NCI-H2196 (cell line): ENCODE results near the gene ZNF30.
"Not testable (repeated sequence)": the region's sequence is repeated elsewhere in the genome, so short reads cannot be mapped to it uniquely, and the experiment has no call there.

Experiments used
- DNase-seq: peaks from one replicate; lab custom pipeline; 2025; ENCODE audit not compliant: unreplicated experiment; lab: John Stamatoyannopoulos, UW

The ZNF30 gene

DNA sequence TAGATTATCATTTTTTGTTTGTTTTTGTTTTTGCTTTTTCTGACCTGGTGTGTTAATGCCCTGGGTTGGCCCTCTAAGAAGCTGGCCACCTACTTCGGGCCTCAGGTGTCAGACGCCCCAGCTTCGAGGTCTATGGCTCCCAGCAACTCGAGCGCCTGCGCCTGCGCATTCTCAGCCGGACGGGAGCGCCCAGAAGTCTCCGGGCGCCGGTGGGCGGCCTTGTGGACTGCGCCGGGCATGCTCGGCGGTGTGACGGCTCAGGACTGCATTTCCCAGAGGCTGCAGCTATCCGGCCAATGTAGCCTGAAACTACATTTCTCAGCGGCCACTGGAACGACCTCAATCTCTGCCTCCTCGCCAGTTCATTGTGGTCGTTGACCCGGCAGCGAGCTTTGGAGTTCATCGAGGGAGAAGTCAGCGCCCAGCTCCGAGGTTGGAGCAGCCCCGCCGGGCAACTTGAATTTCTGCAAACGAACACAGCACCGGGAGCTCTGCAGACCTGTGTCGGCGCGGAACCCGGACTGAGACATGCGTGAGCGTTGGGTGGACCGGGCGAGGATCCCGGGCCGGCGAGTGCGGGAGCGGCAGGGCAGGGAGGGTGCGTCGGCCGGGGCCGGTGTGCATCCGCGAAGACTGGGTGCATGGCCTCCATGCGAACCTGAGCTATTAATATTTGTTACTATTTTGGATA, at the start of gene ZNF30:
ZNF30 (plus strand) TSS at position 219 of the 691 bp plus-strand sequence. CDS start 3,045 bp downstream, outside the sequence.
- peak; percentile 90 for DNase-seq

DNA sequence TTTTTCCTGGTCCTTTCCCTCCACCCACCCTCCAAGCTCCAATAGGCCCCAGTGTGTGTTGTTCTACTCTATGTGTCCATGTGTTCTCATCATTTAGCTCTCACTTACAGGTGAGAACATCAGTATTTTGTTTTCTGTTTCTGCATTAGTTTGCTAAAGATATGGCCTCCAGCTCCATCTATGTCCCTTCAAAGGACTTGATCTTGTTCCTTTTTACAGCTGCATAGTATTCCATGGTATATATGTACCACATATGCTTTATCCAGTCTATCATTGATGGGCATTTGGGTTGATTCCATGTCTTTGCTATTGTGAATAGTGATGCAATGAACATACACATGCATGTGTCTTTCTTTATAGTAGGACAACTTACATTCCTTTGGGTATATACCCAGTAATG, 47.1 kb upstream of the ZNF30 start:
- DNase-seq = no peak

DNA sequence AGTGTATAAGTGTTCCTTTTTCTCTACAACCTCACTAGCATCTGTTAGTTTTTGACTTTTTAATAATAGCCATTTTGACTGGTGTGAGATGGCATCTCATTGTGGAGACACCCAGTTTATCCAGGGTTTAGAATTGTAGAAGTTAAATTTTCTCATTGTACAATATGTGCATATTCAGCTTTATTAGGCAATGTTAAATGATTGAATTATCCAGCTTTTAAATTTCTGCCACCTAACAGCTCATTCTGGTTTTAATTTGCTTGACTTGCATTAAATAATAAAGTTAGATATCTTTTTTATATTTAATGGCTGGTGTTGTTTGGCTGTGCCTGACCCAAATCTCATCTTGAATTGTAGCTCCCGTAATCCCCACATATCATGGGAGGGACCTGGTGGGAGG, 46.7 kb upstream of the ZNF30 start:
- no peak for DNase-seq

DNA sequence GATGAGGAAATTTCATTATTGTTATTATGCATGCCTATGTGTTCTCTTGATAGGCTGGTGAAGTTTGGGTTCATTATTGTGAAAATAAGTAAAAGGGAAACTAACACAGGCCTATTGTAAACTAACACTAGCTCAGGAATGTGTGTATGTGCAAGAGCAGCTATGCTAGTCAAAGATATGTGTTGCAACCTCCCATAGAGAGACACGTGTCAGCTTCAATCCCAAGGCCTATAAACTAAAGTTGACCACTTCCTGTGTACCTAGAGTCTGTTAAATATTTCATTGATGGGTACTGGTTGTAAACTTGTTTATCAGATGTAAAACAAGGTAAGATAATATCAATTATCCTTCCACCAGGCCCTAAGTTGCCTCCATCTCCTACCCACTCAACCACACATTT, 44.7 kb upstream of the ZNF30 start:
- DNase-seq = no peak

DNA sequence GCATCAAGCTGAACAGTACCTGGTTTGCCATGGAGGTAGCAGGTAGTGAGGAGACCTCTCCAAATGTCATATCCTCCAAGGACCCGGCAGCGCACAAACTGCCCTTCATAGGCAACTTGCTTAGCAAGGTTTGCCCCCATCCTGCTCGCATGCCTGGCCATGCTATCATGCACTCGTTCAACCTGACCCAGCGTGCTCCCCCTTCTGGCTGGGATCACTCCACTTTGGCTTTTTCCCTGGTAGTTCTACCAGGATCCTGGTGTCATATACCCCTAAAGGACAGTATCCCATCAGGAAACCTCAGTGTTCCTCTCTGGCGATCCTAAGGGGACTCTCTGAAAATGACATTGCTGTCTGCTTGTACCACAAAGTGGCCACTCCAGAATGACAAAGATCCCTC, 38.6 kb upstream of the ZNF30 start:
- no peak for DNase-seq

DNA sequence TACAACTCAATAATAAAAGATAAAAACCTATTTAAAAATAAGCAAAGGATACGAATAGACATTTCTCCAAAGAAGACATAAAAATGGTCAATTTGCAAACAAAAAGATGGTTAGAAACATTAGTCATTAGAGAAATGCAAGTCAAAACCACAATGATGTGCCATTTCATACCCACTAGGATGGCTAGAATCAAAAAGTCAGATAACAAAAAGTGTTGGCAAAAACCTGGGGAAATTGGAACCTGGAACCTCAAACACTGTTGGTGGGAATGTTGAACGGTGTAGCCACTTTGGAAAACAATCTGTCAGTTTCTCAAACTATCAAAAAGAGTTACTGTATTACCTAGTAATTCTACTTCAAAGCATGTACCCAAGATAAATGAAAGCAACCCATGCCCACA, 26.5 kb upstream of the ZNF30 start:
- DNase-seq = no peak

DNA sequence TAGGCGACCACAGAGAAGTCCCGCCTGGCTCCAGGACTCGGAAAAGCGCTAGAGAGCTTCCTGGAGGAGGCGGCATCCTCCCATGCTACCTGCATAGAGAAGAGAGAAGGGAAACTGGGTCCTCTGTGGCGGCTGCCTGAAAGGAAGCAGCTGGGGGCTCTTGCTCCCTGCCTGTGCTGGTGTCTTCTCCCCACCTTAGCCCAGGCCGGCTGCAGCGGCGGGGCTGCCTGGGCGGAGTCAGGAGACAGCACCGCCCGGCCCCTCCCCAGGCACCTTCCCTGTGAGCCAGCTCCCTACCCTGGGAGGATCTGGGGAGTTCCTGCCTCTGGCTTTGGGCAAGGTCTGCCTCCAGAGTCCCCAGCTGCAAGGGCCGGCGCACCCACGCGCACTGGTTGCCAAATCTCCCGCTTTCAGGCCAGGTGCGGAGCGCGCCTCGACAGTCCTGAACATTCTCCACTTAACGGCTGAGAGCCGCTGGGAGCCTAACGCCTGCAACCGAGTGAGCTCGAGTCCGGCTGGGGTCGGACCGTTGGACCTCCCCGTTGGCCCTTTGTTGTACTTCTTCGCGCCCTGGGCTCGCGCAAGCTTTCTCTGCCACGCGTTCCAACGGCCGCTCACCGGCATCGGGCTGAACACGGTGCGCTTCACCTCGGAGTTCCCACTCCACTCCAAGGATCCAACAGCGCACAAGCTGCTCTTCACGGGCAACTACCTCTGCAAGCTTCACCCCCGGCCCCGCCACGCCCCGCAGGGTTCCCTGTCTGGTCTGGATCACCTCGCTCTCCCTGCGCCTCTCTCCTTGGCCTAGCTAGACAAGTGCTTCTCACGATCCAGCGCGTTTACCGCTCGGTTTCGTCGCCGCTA, 21.8 kb upstream of the ZNF30 start:
- no peak for DNase-seq

DNA sequence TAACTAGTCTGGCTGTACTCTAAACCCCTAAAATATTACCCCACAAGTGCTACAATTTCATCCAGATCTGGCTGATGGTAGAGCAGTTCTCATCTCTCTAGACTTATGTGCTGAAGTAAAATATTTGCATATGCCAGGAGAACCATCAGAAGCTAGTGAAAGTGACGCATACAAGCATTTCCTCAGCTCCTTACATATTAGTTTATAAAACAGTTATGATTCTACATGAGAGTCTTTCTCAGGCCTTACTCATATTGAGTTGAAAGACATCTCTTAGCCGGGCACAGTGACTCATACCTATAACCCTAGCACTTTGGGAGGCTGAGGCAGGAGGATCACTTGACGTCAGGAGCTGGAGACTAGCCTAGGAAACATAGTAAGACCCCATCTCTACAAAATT, 15.9 kb upstream of the ZNF30 start:
- DNase-seq = no peak

DNA sequence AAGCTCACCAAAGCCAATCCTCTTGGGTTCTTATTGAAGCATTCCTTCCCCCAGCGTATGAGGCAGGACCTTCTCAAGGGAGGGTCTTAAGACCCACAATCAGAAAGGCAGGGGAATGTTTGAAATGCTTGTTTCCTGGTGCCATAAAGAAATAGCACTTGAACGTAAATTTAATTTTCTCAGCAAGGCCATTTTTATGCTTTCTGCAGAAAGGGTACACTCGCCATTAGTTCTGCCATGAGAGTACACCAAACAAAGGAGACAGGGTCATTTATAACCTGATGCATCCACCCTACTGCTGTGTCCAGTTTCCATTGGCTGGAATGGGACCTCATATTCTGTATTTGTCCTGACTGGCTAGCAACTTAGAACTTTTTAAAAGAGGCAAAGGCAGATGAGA, 9.6 kb upstream of the ZNF30 start:
- DNase-seq = not testable (repeated sequence)

DNA sequence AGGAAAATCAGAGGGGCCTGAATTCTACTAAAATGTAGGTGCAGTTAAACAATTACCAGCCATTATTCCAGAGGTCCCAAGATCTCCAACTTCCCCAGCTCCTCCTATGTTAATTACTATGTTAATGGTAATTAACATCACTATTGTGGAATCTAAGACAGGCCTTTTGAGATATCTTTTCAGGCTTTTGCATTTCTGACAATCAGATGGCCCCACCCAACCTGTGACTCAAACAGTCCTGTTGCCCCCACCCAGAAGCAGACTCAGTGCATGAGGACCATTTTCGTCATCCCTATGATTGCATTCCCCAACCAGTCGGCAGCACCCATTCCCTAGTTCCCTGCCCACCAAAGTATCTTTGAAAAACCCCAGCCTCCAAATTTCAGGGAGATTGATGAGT, 8.5 kb upstream of the ZNF30 start:
- DNase-seq = no peak

DNA sequence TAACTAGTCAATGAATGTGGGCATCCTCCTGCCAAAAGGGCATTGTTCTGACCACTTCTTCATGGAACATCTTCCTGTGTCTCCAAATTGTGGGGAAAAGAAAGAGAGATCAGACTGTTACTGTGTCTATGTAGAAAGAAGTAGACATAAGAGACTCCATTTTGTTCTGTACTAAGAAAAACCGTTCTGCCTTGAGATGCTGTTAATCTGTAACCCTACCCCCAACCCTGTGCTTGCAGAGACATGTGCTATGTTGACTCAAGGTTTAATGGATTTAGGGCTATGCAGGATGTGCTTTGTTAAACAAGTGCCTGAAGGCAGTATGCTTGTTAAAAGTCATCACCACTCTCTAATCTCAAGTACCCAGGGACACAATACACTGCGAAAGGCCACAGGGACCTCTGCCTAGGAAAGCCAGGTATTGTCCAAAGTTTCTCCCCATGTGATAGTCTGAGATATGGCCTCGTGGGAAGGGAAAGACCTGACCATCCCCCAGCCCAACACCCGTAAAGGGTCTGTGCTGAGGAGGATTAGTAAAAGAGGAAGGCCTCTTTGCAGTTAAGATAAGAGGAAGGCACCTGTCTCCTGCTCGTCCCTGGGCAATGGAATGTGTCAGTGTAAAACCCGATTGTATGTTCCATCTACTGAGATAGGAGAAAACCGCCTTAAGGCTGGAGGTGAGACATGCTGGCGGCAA, 6.5 kb upstream of the ZNF30 start:
- DNase-seq = not testable (repeated sequence)

DNA sequence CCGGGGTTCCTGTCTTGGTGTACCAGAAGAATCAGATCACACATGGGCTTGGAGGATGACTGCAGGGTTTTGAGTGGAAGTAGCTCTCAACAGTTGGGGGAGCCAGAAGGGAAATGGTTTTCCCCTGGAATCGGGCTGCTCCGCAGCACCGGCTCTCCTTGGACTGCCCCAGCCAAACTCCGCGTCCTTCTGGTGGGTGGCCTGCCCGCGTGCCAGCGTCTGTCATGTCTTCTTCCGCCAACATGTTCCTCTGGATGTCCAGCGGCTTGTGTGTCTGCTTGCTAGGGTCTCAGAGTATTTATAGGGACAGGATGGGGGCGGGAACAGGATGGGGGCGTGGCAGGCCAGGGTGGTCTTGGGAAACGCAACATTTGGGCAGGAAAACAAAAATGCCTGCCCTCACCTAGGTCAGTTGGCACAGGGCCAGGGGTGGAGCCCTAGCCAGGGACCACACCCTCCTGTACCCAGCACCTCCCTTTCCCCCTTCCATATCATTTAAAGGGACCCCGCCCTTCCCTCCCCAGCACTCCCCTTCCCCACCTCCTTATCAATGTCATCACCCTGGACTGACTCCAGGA, 1.3 kb upstream of the ZNF30 start:
- no peak for DNase-seq

DNA sequence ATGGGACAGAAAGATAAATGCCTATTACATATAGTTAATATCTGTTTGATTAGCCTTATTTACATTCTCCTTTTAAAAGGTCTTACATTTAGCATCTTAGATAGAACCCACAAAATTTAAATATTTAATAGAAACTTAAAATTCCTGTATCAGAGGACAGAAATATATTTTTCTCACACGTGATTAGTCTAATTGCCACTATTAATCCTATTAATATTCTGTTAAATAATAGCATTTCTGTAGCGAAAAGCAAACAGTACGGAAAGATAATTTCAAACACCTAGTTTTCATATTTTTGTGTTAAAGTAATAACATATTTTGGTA, 380 bp upstream of the ZNF30 start:
- no peak for DNase-seq

DNA sequence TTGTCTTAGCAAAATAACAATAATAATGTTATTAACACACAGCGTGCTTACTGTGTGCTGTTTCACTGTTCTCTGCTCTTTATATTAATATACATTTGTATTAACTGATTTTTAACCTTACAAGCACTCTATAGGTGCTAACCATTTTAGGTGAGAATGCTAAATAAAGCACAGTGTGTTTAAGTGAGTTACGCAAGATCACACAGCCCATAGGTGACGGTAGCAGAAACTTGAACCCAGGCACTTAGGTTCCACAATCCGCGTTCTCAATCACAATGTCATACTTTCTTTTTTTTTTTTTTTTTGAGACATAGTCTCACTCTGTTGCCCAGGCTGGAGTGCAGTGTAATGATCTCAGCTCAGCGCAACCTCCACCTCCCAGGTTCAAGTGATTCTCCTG, 5.8 kb downstream of the ZNF30 start:
- no peak for DNase-seq

DNA sequence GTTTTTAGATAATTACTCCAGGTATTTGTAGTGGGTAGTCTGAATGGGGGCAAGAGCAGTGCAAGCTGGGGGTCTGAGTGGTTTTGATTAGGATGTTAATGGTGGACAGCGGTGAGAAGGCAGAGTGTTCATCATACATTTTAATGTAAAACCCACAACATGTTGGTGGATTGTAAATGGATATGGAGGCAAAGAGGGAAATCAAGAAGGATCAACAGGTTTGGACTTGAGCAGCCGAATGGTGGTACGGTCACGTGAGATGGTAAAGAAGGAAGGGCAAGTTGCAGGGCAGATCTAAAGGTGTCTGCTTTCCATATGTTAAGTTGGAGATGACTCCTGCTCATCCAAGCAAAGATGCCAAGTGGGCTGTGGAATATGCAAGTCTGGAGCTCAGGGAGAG, 9.5 kb downstream of the ZNF30 start:
- DNase-seq = no peak

DNA sequence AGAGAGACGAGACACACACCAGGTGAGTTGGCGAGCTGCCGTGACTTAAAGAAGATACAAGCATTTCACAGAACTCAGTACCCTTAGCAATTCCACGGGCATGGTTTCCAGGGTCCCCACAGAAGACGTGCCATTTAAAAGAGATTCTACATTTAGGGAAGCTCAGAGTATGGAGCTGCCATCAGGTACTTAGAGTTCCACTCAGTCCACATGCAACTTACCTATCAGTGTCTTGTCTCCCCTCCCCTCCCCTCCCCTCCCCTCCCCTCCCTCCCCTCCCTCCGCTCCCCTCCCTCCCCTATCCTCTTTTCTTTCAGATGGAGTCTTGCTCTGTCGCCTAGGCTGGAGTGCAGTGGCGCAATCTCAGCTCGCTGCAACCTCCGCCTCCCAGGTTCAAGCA, 12.2 kb downstream of the ZNF30 start:
- DNase-seq = no peak

DNA sequence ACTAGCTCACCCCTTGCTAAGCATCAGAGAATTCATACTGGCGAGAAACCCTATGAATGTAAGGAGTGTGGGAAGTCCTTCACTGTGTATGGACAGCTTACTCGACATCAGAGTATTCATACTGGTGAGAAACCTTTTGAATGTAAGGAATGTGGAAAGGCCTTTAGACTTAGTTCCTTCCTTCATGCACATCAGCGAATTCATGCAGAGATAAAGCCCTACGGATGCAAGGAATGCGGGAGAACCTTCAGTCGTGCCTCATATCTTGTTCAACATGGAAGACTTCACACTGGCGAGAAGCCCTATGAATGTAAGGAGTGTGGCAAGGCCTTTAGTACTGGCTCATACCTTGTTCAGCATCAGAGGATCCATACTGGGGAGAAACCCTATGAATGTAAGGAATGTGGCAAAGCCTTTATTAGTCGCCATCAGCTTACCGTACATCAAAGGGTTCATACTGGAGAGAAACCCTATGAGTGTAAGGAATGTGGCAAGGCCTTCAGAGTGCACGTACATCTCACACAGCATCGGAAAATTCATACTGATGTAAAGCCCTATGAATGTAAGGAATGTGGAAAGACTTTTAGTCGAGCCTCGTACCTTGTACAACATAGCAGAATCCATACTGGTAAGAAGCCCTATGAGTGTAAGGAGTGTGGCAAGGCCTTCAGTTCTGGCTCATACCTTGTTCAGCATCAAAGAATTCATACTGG, 17.3 kb downstream of the ZNF30 start:
- DNase-seq = no peak

DNA sequence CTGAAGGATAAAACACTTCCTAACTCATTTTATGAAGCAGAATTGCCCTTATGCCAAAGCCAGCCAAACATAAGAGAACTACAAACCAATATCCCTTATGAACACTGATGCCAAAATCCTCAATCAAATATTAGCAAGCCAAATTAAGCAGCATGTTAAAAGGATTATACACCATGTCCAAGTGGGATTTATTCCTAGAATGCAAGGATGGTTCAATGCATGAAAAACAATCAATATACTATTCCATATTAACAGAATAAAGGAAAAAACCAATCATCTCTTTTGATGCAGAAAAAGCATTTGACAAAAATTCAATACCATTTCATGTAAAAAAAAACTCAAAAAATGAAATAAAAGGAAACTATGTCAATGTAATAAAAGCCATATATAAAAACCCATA, 26.4 kb downstream of the ZNF30 start:
- DNase-seq = no peak

DNA sequence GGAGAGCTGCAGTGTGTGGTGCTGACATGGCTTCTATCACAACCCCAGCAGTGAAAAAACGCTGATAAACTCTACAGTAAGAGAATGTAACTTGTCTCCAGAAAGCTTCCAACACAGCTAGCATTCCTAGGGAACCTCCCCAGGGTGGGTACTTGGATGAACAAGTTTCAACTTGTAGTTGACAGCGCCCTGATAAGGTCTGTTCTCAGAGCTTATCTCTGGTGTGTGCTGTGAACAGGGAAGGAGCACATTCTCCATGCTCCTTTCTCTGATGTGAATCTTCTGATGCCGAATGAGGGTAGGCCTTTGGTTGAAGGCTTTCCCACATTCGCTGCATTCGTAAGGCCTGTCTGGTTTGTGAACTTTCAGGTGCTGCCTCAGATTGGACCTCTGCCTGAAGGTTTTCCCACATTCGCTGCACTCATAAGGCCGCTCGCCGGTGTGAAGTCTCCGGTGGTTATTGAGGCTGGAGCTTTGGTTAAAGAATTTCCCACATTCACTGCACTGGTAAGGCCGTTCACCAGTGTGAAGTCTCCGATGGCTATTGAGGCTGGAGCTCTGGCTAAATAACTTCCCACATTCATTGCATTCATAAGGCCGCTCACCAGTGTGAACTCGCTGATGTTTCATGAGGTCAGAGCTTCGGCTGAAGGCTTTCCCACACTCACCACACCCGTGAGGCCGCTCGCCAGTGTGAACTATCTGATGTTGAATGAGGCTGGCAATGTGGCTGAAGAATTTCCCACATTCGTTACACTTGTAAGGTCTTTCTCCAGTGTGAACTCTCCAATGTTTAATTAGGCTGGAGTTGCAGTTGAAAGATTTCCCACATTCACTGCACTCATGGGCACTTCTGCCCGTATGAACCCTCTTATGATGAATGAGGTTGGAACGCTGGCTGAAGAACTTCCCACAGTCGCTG, 31.4 kb downstream of the ZNF30 start:
- DNase-seq = no peak

DNA sequence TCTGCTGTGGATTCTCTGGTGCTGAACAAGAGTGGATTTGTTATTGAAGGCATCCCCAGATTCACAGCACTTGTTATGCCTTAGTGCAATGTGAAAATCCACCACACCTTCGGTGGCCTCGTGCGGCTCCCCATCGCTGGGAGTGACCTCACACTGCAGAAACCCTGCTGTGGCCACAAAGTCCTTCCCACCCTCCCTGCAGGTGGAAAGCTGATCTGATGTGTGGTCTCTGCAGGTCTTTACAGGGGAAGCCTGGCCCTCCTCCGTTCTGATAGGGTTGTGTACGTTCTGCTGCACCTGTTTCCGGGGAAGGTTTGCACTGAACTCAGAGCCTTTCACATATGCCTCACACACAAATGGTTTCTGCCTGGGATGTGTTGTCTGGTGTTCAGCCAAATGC, 32.3 kb downstream of the ZNF30 start:
- DNase-seq = no peak
